HFF-Myc (cell line): Measurements from ENCODE around the gene ADNP.
A peak's percentile ranks its signal among the peaks of the same experiment; 100 is the strongest.

Experiments used
- DNase-seq: peaks from one replicate; pipeline ENCODE4 v3.0.0-alpha.2; 2011; ENCODE audit warnings: low read depth; ENCODE audit errors: extremely low read depth
- H3K4me3 ChIP-seq: replicated peaks from 2 replicates; pipeline ENCODE4 v1.5.1; 2011; ENCODE audit warnings: low read depth, mild to moderate bottlenecking, control low read depth, low read length
- TF ChIP-seq, protein P1 (sequence below): IDR thresholded peaks from 2 replicates; pipeline ENCODE4 v1.5.1; 2012; ENCODE audit warnings: mild to moderate bottlenecking, low read depth, low read length, control low read depth; ENCODE audit errors: missing control alignments

The ADNP gene

DNA sequence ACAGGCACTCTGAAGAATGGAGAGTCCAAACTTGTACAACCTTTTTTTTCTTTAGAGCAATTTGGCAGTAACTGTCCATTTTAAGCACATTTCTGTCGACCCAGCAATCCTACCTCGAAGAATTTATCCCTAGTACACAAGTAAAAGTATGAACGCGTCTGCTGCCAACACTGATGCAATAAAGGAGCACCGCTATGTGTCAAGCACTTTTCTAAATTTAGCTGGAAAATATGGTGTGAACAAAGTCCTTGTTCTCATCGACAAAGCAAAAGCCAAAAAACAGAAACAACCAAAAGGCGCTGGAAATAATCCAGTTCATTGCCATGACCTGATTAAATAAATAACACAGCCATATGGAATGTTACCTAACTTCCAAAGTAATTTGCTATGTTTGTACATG is 26.0 kb upstream of the ADNP start:
- peak overlapping the region; percentile 99 for H3K4me3 ChIP-seq
- TF ChIP-seq, protein P1, sequence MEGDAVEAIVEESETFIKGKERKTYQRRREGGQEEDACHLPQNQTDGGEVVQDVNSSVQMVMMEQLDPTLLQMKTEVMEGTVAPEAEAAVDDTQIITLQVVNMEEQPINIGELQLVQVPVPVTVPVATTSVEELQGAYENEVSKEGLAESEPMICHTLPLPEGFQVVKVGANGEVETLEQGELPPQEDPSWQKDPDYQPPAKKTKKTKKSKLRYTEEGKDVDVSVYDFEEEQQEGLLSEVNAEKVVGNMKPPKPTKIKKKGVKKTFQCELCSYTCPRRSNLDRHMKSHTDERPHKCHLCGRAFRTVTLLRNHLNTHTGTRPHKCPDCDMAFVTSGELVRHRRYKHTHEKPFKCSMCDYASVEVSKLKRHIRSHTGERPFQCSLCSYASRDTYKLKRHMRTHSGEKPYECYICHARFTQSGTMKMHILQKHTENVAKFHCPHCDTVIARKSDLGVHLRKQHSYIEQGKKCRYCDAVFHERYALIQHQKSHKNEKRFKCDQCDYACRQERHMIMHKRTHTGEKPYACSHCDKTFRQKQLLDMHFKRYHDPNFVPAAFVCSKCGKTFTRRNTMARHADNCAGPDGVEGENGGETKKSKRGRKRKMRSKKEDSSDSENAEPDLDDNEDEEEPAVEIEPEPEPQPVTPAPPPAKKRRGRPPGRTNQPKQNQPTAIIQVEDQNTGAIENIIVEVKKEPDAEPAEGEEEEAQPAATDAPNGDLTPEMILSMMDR, result no peak
- no peak for DNase-seq

DNA sequence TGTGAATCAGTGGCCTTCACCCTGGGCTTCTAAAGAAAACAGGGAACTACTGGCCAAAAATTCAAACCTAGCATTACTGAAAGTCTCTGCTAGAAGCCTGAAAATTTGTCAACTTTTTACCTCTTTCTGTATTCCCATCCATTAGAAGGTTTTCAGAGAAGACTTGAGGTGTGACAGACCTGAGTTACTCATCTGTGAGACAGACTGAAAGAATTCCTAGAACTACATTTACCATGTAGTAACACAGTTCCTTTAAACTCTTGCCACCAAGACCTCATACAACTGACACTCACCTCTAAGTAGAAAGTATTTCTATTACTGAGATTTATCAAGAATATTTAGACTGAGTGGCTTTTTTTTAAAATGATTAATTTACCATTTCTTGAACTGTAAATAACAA is 22.6 kb upstream of the ADNP start:
- TF ChIP-seq, protein P1, result no peak
- no peak overlapping the region for H3K4me3 ChIP-seq
- no peak for DNase-seq

- TF ChIP-seq, protein P1, result no peak
- H3K4me3 ChIP-seq, result no peak overlapping the region
- DNase-seq, result no peak
Observed at GRCh38 chr20:50953196-50953595, 22.0 kb upstream of the ADNP start.

- TF ChIP-seq, protein P1, result no peak
- DNase-seq, result no peak
- no peak overlapping the region for H3K4me3 ChIP-seq
Observed at GRCh38 chr20:50948132-50948785, 17.0 kb upstream of the ADNP start.

DNA sequence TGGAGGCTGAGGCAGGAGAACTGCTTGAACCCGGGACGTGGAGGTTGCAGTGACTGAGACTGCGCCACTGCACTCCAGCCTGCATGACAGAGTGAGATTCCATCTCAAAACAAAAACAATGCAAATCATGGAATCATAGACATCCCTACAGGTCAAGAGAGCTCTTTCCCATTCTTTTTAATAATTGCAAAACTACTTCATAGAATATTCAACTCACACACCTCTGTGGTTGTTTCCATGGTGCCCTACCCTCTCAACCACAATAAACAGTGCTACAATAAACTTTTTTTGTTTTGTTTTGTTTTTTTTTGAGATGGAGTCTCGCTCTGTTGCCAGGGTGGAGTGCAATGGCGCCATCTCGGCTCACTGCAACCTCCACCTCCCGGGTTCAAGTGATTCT is 11.8 kb upstream of the ADNP start:
- no peak for DNase-seq
- TF ChIP-seq, protein P1, result no peak

GRCh38 chr20:50933589-50933988 is 2.4 kb upstream of the ADNP start:
- DNase-seq, result no peak
- TF ChIP-seq, protein P1, result no peak
- H3K4me3 ChIP-seq, result no peak overlapping the region

More for the DNA sequence above, 11.8 kb upstream of the ADNP start:
- H3K4me3 ChIP-seq, result no peak overlapping the region
